Measurements from ENCODE around the gene GFER. TPM values are rescaled to one million over a fixed set of nuclear protein-coding genes. Genes with fewer than 3 reads are reported as not detected.
A peak's percentile ranks its signal among the peaks of the same experiment; 100 is the strongest.

GFER gene
- total RNA-seq, 4 donors from 2014 or later, result 5.6 to 30.4 (median 13.6) TPM

- peaks cover 8 to 31% (median 14%) of the 10 kb centered on the region in 3 donors for H3K36me3 ChIP-seq
- no peaks in the 10 kb centered on the region for H3K27me3 ChIP-seq
- H3K9me3 ChIP-seq, result no peaks in the 10 kb centered on the region
- TF ChIP-seq, protein P1, sequence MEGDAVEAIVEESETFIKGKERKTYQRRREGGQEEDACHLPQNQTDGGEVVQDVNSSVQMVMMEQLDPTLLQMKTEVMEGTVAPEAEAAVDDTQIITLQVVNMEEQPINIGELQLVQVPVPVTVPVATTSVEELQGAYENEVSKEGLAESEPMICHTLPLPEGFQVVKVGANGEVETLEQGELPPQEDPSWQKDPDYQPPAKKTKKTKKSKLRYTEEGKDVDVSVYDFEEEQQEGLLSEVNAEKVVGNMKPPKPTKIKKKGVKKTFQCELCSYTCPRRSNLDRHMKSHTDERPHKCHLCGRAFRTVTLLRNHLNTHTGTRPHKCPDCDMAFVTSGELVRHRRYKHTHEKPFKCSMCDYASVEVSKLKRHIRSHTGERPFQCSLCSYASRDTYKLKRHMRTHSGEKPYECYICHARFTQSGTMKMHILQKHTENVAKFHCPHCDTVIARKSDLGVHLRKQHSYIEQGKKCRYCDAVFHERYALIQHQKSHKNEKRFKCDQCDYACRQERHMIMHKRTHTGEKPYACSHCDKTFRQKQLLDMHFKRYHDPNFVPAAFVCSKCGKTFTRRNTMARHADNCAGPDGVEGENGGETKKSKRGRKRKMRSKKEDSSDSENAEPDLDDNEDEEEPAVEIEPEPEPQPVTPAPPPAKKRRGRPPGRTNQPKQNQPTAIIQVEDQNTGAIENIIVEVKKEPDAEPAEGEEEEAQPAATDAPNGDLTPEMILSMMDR (IDR thresholded peaks at IDR 0.05), result no peak
- no peak for TF ChIP-seq POLR2A (IDR thresholded peaks at IDR 0.05)
- peak overlapping the region; percentile 95 to 99 (median 98) for H3K27ac ChIP-seq
- H3K4me1 ChIP-seq, result peaks cover 33 to 69% (median 41%) of the 10 kb centered on the region in 3 donors
- peak overlapping the region; percentile 84 to 99 (median 88) for H3K4me3 ChIP-seq
- DNase-seq, result no peak
- intact Hi-C loops (cut with DNase I), result no loop called here
- 3 to 8% methylated on average over 21 to 25 of the region's 44 CpGs for WGBS, 2 donors
Observed at GRCh38 chr16:1963806-1964505, 20.0 kb upstream of the GFER start.

- 0 to 1% methylated on average over 25 to 28 of the region's 97 CpGs for WGBS, 2 donors
Observed at GRCh38 chr16:1964506-1965395, 19.2 kb upstream of the GFER start, which contains the start of gene RPS2. Gene RPS2, minus strand, starts transcription at chr16:1964826. Its CDS starts 201 bp downstream, at chr16:1964625.

DNA sequence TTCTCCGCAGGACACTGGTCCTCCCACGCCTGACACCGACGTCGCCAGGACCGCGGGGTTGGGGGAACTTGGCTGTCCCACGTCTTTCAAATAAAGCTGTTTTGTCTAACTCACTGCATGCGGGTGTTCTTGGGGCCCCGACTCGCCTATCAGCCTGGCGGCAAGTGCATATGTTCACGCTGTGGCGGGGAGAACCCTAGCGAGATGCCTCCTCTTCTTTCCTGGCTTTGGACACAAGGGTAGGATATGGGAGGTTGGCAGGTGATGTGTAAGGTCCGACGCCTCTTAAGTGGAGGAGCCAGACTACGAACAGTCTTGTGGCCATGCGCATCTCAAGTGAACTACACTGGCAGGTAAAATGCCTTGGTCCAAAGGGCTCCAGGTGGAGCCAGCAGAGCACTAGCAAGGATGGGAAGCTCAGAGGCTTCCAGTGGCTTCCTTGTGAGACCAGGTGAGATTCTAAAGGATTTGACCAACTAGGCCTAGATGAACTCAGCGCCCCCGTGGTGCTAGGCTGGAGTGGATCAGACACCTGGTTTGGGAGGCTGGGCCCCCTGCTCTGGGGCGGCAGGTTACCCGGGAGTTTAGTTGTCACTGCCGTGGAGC, 18.5 kb upstream of the GFER start:
- Histone ChIP-seq H3K27me3 (no peaks in the 10 kb centered on the region), H3K4me1 (peaks cover 33 to 54% (median 35%) of the 10 kb centered on the region in 3 donors), H3K9me3 (no peaks in the 10 kb centered on the region), H3K36me3 (peaks cover 8 to 31% (median 14%) of the 10 kb centered on the region in 3 donors), H3K27ac (peak overlapping the region; percentile 95 to 99 (median 98)), H3K4me3 (peak overlapping the region; percentile 84 to 99 (median 88))
- intact Hi-C loops (cut with DNase I), result no loop called here
- TF ChIP-seq POLR2A (IDR thresholded peaks at IDR 0.05), result no peak
- TF ChIP-seq, protein P1 (IDR thresholded peaks at IDR 0.05), result no peak
- WGBS, 2 donors, result 11 to 14% methylated on average over 12 to 18 of the region's 24 CpGs
- DNase-seq, result no peak

More at GRCh38 chr16:1964506-1965395, 19.2 kb upstream of the GFER start, which contains the start of gene RPS2:
- Histone ChIP-seq H3K27me3 (no peaks in the 10 kb centered on the region), H3K36me3 (peaks cover 8 to 31% (median 14%) of the 10 kb centered on the region in 3 donors), H3K9me3 (no peaks in the 10 kb centered on the region), H3K27ac (peak within 1 kb of the TSS; percentile 95 to 99 (median 98)), H3K4me3 (peak within 1 kb of the TSS; percentile 84 to 99 (median 88)), H3K4me1 (peaks cover 33 to 62% (median 40%) of the 10 kb centered on the region in 3 donors)
- peak; percentile 93 for DNase-seq
- intact Hi-C loops (cut with DNase I), result no loop called here
- TF ChIP-seq POLR2A (IDR thresholded peaks at IDR 0.05), result peak in 3 of 4 donors; percentile 86 to 98 (median 94)
- TF ChIP-seq, protein P1 (IDR thresholded peaks at IDR 0.05), result peak in 4 of 6 experiments; percentile 8 to 15 (median 15)

DNA sequence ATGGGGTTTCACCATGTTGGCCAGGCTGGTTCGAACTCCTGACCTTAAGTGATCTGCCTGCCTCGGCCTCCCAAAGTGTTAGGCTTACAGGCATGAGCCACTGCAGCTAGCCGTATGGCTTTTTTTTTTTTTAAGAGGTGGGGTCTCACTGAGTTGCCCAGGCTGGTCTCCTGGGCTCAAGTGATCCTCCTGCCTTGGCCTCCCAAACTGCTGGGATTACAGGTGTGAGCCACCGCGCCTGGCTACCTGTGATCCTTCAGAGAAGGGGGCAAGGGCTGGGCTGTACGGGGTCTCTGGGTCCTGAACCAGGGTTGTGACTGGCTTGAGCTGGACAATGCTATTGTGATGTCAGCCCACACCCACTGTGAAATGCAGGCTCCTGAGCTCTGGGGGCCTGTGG, 17.5 kb upstream of the GFER start, which contains the start of gene RNF151:
RNF151 (plus strand) TSS at position 397 of the 400 bp plus-strand sequence. CDS start 26 bp downstream, outside the sequence.
- intact Hi-C loops (cut with DNase I), result no loop called here
- Histone ChIP-seq H3K27me3 (no peaks in the 10 kb centered on the region), H3K4me3 (peak within 1 kb of the TSS; percentile 84 to 99 (median 88)), H3K36me3 (peaks cover 7 to 24% (median 14%) of the 10 kb centered on the region in 3 donors), H3K9me3 (no peaks in the 10 kb centered on the region), H3K4me1 (peaks cover 33 to 54% (median 34%) of the 10 kb centered on the region in 3 donors), H3K27ac (peak within 1 kb of the TSS; percentile 95 to 99 (median 98))
- WGBS, 2 donors, result 92 to 100% methylated on average over 3 to 5 of the region's 6 CpGs
- DNase-seq, result no peak
- TF ChIP-seq POLR2A (IDR thresholded peaks at IDR 0.05), result no peak
- TF ChIP-seq, protein P1 (IDR thresholded peaks at IDR 0.05), result no peak
